SK-N-SH (cell line): Measurements from ENCODE around the gene G3BP2. TPM values are rescaled to one million over a fixed set of nuclear protein-coding genes. Genes with fewer than 3 reads are reported as not detected.

Source experiments
- CTCF ChIA-PET: fragments of 300-600, 350-600 bp; formaldehyde crosslinking; extraction: SDS; loops from one replicate; lab custom pipeline; 2021; lab: Yijun Ruan, JAX
- POLR2A ChIA-PET: fragments of 350-600 bp; sonication (Branson Sonifier 250); formaldehyde crosslinking; extraction: SDS; loops from one replicate; lab custom pipeline; 2020; ENCODE audit warnings: antibody characterized with exemption, inconsistent platforms; lab: Yijun Ruan, JAX
- DNase-seq: peaks from one replicate; pipeline ENCODE4 v3.0.0; 2012
- H2AFZ ChIP-seq: fragments of 200-600 bp; sonication (generic); 2 replicates; pipeline ENCODE4 v1.8.1; 2016; ENCODE audit warnings: antibody characterized with exemption, mild to moderate bottlenecking, low read depth
- H3F3A ChIP-seq: fragments of 200-600 bp; sonication (generic); replicated peaks from 2 replicates; pipeline ENCODE3; 2016; ENCODE audit warnings: antibody characterized with exemption, mild to moderate bottlenecking; ENCODE audit not compliant: insufficient read depth
- H3K27ac ChIP-seq, 2 experiments: fragments of 200-500 bp in 1 of 2; fragments of 200-600 bp in 1 of 2; sonication (Bioruptor generic) in 1 of 2; sonication (generic), shearing (Covaris generic) in 1 of 2; 2 replicates each; pipeline versions ENCODE4 v1.5.1 to v1.6.1; 2014 to 2016; ENCODE audit warnings: low read depth in 2 of 2, inconsistent platforms in 1 of 2, low read length in 1 of 2, mild to moderate bottlenecking in 1 of 2, mixed read lengths in 1 of 2
- H3K27me3 ChIP-seq: fragments of 200-600 bp; sonication (generic), shearing (Covaris generic); 2 replicates; pipeline ENCODE4 v1.6.1; 2016; ENCODE audit warnings: mixed run types; ENCODE audit not compliant: insufficient read depth
- H3K36me3 ChIP-seq, 2 experiments: fragments of 200-500 bp in 1 of 2; fragments of 200-600 bp in 1 of 2; sonication (Bioruptor generic) in 1 of 2; sonication (generic) in 1 of 2; replicated peaks in 1 of 2; 2 replicates each; pipeline versions ENCODE3 to v1.5.1; 2014 to 2016; ENCODE audit warnings: low read length in 1 of 2, mild to moderate bottlenecking in 1 of 2; ENCODE audit not compliant: insufficient read depth in 2 of 2, control insufficient read depth in 1 of 2
- H3K4me1 ChIP-seq, 2 experiments: fragments of 200-500 bp in 1 of 2; fragments of 200-600 bp in 1 of 2; sonication (Bioruptor generic) in 1 of 2; sonication (generic), shearing (Covaris generic) in 1 of 2; 2 replicates each; pipeline versions ENCODE4 v1.5.1 to v1.6.1; 2014 to 2016; ENCODE audit warnings: low read depth in 1 of 2, low read length in 1 of 2, mixed run types in 1 of 2; ENCODE audit not compliant: insufficient read depth in 2 of 2, control insufficient read depth in 1 of 2
- H3K4me2 ChIP-seq: fragments of 200-600 bp; sonication (generic), shearing (Covaris generic); 2 replicates; pipeline ENCODE4 v1.6.1; 2017; ENCODE audit warnings: mixed run types
- H3K4me3 ChIP-seq, 2 experiments: fragments of 200-500 bp in 1 of 2; fragments of 200-600 bp in 1 of 2; sonication (Bioruptor generic) in 1 of 2; sonication (generic), shearing (Covaris generic) in 1 of 2; 2 replicates each; pipeline versions ENCODE4 v1.5.1 to v1.8.1; 2014 to 2016; ENCODE audit warnings: low read depth in 2 of 2, inconsistent platforms in 1 of 2, low read length in 1 of 2, mild to moderate bottlenecking in 1 of 2, mixed read lengths in 1 of 2, moderate library complexity in 1 of 2
- H3K79me2 ChIP-seq: fragments of 200-600 bp; sonication (generic); 2 replicates; pipeline ENCODE4 v1.8.1; 2017; ENCODE audit warnings: mild to moderate bottlenecking; ENCODE audit not compliant: insufficient read depth
- H3K9ac ChIP-seq: fragments of 200-600 bp; sonication (generic); 2 replicates; pipeline ENCODE4 v1.6.1; 2017; ENCODE audit warnings: mixed run types
- H3K9me2 ChIP-seq: fragments of 200-600 bp; sonication (generic); 2 replicates; pipeline ENCODE4 v1.6.1; 2017; ENCODE audit warnings: mixed run types
- H3K9me3 ChIP-seq: fragments of 200-600 bp; sonication (generic); 2 replicates; pipeline ENCODE4 v1.6.1; 2017; ENCODE audit warnings: mixed run types, mild to moderate bottlenecking, moderate library complexity
- H4K20me1 ChIP-seq: fragments of 200-600 bp; sonication (generic); 2 replicates; pipeline ENCODE4 v1.6.1; 2017; ENCODE audit warnings: mild to moderate bottlenecking, mixed run types; ENCODE audit not compliant: insufficient read depth
- CTCF ChIP-seq: fragments of 200-600 bp; sonication (generic); IDR thresholded peaks from 2 replicates; pipeline ENCODE4 v1.6.1; 2017; ENCODE audit warnings: antibody characterized with exemption, mild to moderate bottlenecking, moderate library complexity
- EZH2phosphoT487 ChIP-seq: fragments of 200-600 bp; sonication (generic); IDR thresholded peaks from 2 replicates; pipeline ENCODE4 v1.6.1; 2017; ENCODE audit warnings: low read depth, mixed run types, mild to moderate bottlenecking, antibody characterized with exemption, moderate library complexity, borderline replicate concordance
- FOSL2 ChIP-seq: IDR thresholded peaks from 2 replicates; pipeline ENCODE4 v1.4.0; 2012; ENCODE audit warnings: low read depth, mild to moderate bottlenecking, moderate library complexity, borderline replicate concordance
- FOXJ3 ChIP-seq: sonication (generic); formaldehyde crosslinking; IDR thresholded peaks from 2 replicates; pipeline ENCODE4 v1.5.1; 2020; ENCODE audit warnings: mild to moderate bottlenecking, missing genetic modification reagents
- FOXM1 ChIP-seq: IDR thresholded peaks from 2 replicates; pipeline ENCODE4 v1.4.0; 2012; ENCODE audit warnings: low read depth, mild to moderate bottlenecking
- IRF3 ChIP-seq: fragments of 150-350 bp; IDR thresholded peaks from 2 replicates; pipeline ENCODE4 v1.6.1; 2016; ENCODE audit warnings: mild to moderate bottlenecking, low read depth, low read length
- MEF2A ChIP-seq: IDR thresholded peaks from 2 replicates; pipeline ENCODE4 v1.4.0; 2012; ENCODE audit warnings: low read depth, borderline replicate concordance
- MXI1 ChIP-seq: IDR thresholded peaks from 2 replicates; pipeline ENCODE4 v1.6.1; 2012; ENCODE audit warnings: mild to moderate bottlenecking, low read depth, low read length, improper control_type of control experiment
- NFIC ChIP-seq: IDR thresholded peaks from 2 replicates; pipeline ENCODE4 v1.4.0; 2012; ENCODE audit warnings: borderline replicate concordance
- NRF1 ChIP-seq: IDR thresholded peaks from 2 replicates; pipeline ENCODE4 v1.6.1; 2012; ENCODE audit warnings: low read depth, mild to moderate bottlenecking, low read length
- RCOR1 ChIP-seq: fragments of 150-350 bp; IDR thresholded peaks from 2 replicates; pipeline ENCODE4 v1.6.1; 2017; ENCODE audit warnings: antibody characterized with exemption, low read length
- RXRA ChIP-seq: IDR thresholded peaks from 2 replicates; pipeline ENCODE4 v1.4.0; 2012; ENCODE audit warnings: low read depth, mild to moderate bottlenecking, borderline replicate concordance
- SMC3 ChIP-seq: IDR thresholded peaks from 2 replicates; pipeline ENCODE4 v1.6.1; 2012; ENCODE audit warnings: low read depth, low read length, improper control_type of control experiment
- TCF12 ChIP-seq: IDR thresholded peaks from 2 replicates; pipeline ENCODE4 v1.4.0; 2012
- WGBS: methylation state at CpG from one replicate; pipeline ENCODE4 v1.1.6; 2017; ENCODE audit warnings: low lambda C conversion rate; 5-methylcytosine and 5-hydroxymethylcytosine counted together
- polyA plus RNA-seq, 3 experiments: library from polyadenylated mRNA; depleted of rRNA; stranded (reverse); fragments of >200 nt; gene quantifications; 2 replicates each; pipeline ENCODE4 v1.2.3, GENCODE V29; 2012
- TF ChIP-seq, protein P1 (sequence below): fragments of 150-350 bp; IDR thresholded peaks from 2 replicates; pipeline ENCODE4 v1.6.1; 2017; ENCODE audit warnings: antibody characterized with exemption, low read length, low read depth, borderline replicate concordance

The G3BP2 gene
- polyA plus RNA-seq, 1 of the 3 experiments (the other 2 are of a cell fraction), result 35.9 TPM

DNA sequence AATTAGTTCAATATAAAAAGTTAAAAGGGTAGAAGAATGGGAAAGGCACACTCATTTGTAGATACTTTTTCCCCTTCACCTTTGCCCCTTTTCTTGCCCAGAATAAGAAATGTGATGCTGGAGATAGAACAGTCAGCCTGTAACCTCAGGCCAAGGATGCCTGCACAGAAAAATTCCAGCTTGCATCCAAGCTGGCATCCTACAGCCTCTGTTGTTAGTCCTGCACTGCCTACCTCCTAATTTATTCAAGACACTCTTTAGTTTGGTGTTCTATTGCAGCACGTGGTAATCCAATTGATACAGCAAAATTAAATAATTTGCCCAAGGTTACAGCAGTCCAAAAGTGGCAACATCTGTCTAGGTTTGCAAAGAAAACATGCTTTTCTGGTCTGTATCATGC lies 41.5 kb upstream of the G3BP2 start:
- Histone ChIP-seq H3K27ac (peak overlapping the region; percentile 70 to 81), H3K4me2 (peak overlapping the region; percentile 80), H3F3A (peaks cover 23% of the 10 kb centered on the region), H3K9me2 (no peaks in the 10 kb centered on the region), H3K79me2 (no peaks in the 10 kb centered on the region), H2AFZ (peak overlapping the region; percentile 75; the same call in 1 of the 2 replicates), H3K27me3 (no peaks in the 10 kb centered on the region), H3K9ac (peak overlapping the region; percentile 36; the same call in 1 of the 2 replicates), H3K4me3 (peak overlapping the region in 1 of 2 experiments; percentile 30; a peak in 1 of 4 replicates), H3K9me3 (no peaks in the 10 kb centered on the region), H3K4me1 (peaks cover 16 to 23% of the 10 kb centered on the region in 2 experiments), H4K20me1 (no peaks in the 10 kb centered on the region)
- ChIA-PET POLR2A (no interaction called here), CTCF (interaction anchor here (0.7 to 1.4 kb wide), 4 partner anchors 9 to 89 kb away, joined by 3 to 12 read pairs (median 3); partner anchors contain the start of gene USO1)
- 17% methylated on average over 1 of the region's 1 CpG for WGBS
- peak; percentile 26 for DNase-seq
- TF ChIP-seq MEF2A (no peak), MXI1 (peak; percentile 44; the same call in 1 of the 2 replicates), RCOR1 (peak; percentile 77; the same call in 1 of the 2 replicates)
- TF ChIP-seq, all 33 proteins: peak for 2
- H3K36me3 ChIP-seq, result no peaks in the 10 kb centered on the region

DNA sequence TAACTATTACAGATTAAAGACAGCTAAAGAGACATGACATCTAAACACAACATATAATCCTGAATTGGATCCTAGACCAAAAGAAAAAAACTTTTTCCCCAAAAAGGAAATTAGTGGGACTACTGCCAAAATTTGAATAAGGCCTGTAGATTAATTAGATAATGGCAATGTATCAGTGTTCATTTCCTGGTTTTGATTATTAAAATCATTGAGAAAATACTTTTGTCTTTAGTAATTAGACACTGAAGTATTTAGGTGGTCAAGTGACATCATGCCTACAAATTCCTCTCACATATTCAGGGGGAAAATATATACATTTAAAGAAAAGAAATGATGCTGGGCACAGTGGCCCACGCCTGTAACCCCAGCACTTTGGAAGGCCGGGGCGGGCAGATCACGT lies 40.8 kb upstream of the G3BP2 start:
- Histone ChIP-seq H3K4me3 (no peak overlapping the region), H3K27ac (peak overlapping the region in 1 of 2 experiments; percentile 81; a peak in 2 of 4 replicates), H3K9me2 (no peaks in the 10 kb centered on the region), H3K79me2 (no peaks in the 10 kb centered on the region), H2AFZ (peak overlapping the region; percentile 75; the same call in 1 of the 2 replicates), H3K9ac (no peak overlapping the region), H3K4me2 (peak overlapping the region; percentile 80), H3K36me3 (no peaks in the 10 kb centered on the region), H3K27me3 (no peaks in the 10 kb centered on the region), H3K4me1 (peaks cover 16 to 23% of the 10 kb centered on the region in 2 experiments), H3F3A (peaks cover 23% of the 10 kb centered on the region), H4K20me1 (no peaks in the 10 kb centered on the region), H3K9me3 (no peaks in the 10 kb centered on the region)
- ChIA-PET POLR2A (no interaction called here), CTCF (interaction anchor here (1.4 kb wide), 1 partner anchor 12 kb away, joined by 3 read pairs; no protein-coding TSS in a partner anchor)
- no peak for DNase-seq
- WGBS, result 81% methylated on average over 4 of the region's 4 CpGs
- TF ChIP-seq FOXJ3 (CRISPR knock-in tag) (no peak), TCF12 (peak; percentile 18; the same call in 1 of the 2 replicates)

- H3K9me3 ChIP-seq, result no peaks in the 10 kb centered on the region
- H3F3A ChIP-seq, result peaks cover 16% of the 10 kb centered on the region
- H4K20me1 ChIP-seq, result no peaks in the 10 kb centered on the region
- no peak overlapping the region for H3K27ac ChIP-seq
- no peaks in the 10 kb centered on the region for H3K27me3 ChIP-seq
- POLR2A ChIA-PET, result no interaction called here
- CTCF ChIA-PET, result interaction anchor here (1.8 kb wide), 1 partner anchor 13 kb away, joined by 11 read pairs; the partner anchor contains the start of gene USO1
- no peak for DNase-seq
- H3K9me2 ChIP-seq, result no peaks in the 10 kb centered on the region
- peaks cover 0 to 7% of the 10 kb centered on the region in 2 experiments for H3K36me3 ChIP-seq
- TF ChIP-seq EZH2phosphoT487, result no peak
- no peak for TF ChIP-seq NFIC
- TF ChIP-seq, protein P1, sequence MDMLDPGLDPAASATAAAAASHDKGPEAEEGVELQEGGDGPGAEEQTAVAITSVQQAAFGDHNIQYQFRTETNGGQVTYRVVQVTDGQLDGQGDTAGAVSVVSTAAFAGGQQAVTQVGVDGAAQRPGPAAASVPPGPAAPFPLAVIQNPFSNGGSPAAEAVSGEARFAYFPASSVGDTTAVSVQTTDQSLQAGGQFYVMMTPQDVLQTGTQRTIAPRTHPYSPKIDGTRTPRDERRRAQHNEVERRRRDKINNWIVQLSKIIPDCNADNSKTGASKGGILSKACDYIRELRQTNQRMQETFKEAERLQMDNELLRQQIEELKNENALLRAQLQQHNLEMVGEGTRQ, result no peak
- TF ChIP-seq IRF3, result no peak
- TF ChIP-seq FOXM1, result no peak
- TF ChIP-seq RXRA, result no peak
- no peak for TF ChIP-seq RCOR1
- no peak for TF ChIP-seq CTCF
- TF ChIP-seq FOSL2, result no peak
- TF ChIP-seq MXI1, result no peak
- TF ChIP-seq NRF1, result no peak
- TF ChIP-seq TCF12, result no peak
- no peak for TF ChIP-seq SMC3
- TF ChIP-seq, all 33 proteins: peak for 0
- Histone ChIP-seq H3K4me3 (no peak overlapping the region), H3K4me2 (no peak overlapping the region), H2AFZ (no peak overlapping the region), H3K79me2 (no peaks in the 10 kb centered on the region), H3K4me1 (peaks cover 11 to 15% of the 10 kb centered on the region in 2 experiments), H3K9ac (no peak overlapping the region)
- 100% methylated on average over 4 of the region's 4 CpGs for WGBS
Observed at GRCh38 chr4:75710246-75710645, 37.0 kb upstream of the G3BP2 start.
